RWPE2 (cell line): ENCODE data around the gene EYA4.

Experiments
- ATAC-seq: fragments of 200-7000 bp; cut with Tn5 transposase; 3 replicates; pipeline ENCODE4 v1.9.1; 2021; ENCODE audit warnings: low read depth
- DNase-seq: peaks from one replicate; pipeline ENCODE4 v3.0.0-alpha.2; 2020; ENCODE audit warnings: low spot score
- H3K27ac ChIP-seq: fragments of 450-650 bp; 2 replicates; pipeline ENCODE4 v1.5.1; 2017; ENCODE audit warnings: mild to moderate bottlenecking; ENCODE audit not compliant: poor library complexity, severe bottlenecking
- H3K27me3 ChIP-seq: fragments of 250-450 bp; sonication (Bioruptor Pico); 2 replicates; pipeline ENCODE4 v1.5.1; 2021; ENCODE audit warnings: mild to moderate bottlenecking, moderate library complexity; ENCODE audit not compliant: insufficient read depth, poor library complexity, severe bottlenecking
- H3K36me3 ChIP-seq: fragments of 250-450 bp; sonication (Bioruptor Pico); 2 replicates; pipeline ENCODE4 v1.5.1; 2020; ENCODE audit warnings: low read depth, mild to moderate bottlenecking, moderate library complexity
- H3K4me1 ChIP-seq: fragments of 250-450 bp; sonication (Bioruptor Pico); 2 replicates; pipeline ENCODE4 v1.5.1; 2021; ENCODE audit warnings: mild to moderate bottlenecking, moderate library complexity; ENCODE audit not compliant: insufficient read depth, poor library complexity, severe bottlenecking
- H3K4me3 ChIP-seq: fragments of 250-450 bp; sonication (Bioruptor Pico); 2 replicates; pipeline ENCODE4 v1.5.1; 2021; ENCODE audit warnings: mild to moderate bottlenecking, moderate library complexity; ENCODE audit not compliant: severe bottlenecking
- H3K9me3 ChIP-seq: fragments of 250-450 bp; sonication (Bioruptor Pico); 2 replicates; pipeline ENCODE4 v1.5.1; 2021; ENCODE audit warnings: mild to moderate bottlenecking, moderate library complexity; ENCODE audit not compliant: severe bottlenecking
- TF ChIP-seq, protein P1 (sequence below): fragments of 450-650 bp; IDR thresholded peaks from one replicate; pipeline ENCODE4 v1.5.1; 2017; ENCODE audit warnings: mild to moderate bottlenecking, moderate library complexity; ENCODE audit not compliant: poor library complexity, severe bottlenecking

EYA4 gene

DNA sequence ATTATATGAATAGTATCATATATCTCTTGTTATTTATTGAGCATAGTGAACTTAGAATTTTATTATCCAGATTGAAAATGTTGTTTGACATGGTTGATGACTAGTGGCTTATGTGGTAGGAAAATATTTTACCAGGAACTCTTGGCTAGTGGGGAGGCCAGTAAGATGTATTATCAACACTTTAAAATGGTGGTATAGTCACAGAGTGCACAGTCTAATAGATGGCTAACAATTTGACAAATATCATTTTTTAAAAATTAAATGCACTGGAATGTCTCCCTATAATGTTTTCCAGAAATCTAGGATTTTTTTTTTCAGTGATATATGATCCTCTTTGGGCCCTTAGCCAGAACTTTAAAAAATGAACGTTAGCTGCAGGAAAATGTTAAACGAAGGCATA lies 26.9 kb upstream of the EYA4 start:
- no peaks in the 10 kb centered on the region for H3K9me3 ChIP-seq
- H3K4me3 ChIP-seq, result no peak overlapping the region
- no peaks in the 10 kb centered on the region for H3K36me3 ChIP-seq
- TF ChIP-seq, protein P1, sequence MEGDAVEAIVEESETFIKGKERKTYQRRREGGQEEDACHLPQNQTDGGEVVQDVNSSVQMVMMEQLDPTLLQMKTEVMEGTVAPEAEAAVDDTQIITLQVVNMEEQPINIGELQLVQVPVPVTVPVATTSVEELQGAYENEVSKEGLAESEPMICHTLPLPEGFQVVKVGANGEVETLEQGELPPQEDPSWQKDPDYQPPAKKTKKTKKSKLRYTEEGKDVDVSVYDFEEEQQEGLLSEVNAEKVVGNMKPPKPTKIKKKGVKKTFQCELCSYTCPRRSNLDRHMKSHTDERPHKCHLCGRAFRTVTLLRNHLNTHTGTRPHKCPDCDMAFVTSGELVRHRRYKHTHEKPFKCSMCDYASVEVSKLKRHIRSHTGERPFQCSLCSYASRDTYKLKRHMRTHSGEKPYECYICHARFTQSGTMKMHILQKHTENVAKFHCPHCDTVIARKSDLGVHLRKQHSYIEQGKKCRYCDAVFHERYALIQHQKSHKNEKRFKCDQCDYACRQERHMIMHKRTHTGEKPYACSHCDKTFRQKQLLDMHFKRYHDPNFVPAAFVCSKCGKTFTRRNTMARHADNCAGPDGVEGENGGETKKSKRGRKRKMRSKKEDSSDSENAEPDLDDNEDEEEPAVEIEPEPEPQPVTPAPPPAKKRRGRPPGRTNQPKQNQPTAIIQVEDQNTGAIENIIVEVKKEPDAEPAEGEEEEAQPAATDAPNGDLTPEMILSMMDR, result no peak
- H3K4me1 ChIP-seq, result no peaks in the 10 kb centered on the region
- ATAC-seq (no peak), DNase-seq (no peak)
- H3K27ac ChIP-seq, result no peak overlapping the region
- no peaks in the 10 kb centered on the region for H3K27me3 ChIP-seq

DNA sequence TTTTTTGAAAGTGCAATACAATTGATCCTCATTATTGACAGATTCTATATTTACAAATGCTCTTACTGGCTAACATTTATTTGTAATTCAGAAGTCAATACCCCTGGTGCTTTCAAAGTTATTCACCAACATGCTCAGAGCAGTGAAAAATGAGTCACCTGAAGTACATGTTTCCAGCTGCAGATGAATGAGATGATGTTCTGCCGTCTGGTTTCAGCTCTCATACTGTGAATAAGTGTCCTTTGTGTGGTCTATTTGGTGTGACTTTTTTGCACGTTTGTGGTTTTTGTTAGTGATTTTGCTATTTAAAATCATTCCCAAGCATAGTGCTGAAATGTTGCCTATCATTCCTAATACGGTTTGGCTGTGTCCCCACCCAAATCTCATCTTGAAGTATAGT lies 22.3 kb upstream of the EYA4 start:
- ATAC-seq, result no peak
- Histone ChIP-seq H3K4me1 (no peaks in the 10 kb centered on the region), H3K27me3 (no peaks in the 10 kb centered on the region), H3K9me3 (no peaks in the 10 kb centered on the region), H3K36me3 (no peaks in the 10 kb centered on the region), H3K27ac (no peak overlapping the region), H3K4me3 (no peak overlapping the region)
- TF ChIP-seq, protein P1, result no peak
- no peak for DNase-seq

DNA sequence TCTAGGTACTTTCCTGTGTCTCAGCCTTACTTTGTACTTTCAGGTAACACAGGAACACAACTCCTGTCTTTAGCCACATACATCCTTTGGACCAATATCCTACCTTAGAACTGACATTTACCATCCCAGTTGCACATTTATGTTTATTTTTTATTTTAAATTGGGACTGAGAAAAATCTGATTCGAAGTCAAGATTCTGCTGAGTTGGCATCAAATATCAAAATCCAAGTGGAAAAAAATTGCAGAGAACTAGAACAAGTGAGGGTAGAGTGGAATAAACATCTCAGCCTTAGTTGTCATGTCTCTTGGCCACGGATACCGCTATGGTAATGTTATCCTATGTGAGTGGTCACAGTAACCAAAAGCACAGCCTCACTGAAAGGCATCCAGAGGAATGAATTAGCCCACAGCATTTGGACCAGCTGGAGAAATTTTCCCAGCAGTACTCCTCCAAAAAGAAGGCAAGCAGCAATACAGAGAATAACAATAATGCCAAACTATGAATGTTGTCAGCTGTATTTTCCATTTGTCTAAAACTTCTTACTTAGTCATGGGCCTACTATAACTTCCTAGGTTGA lies 17.6 kb upstream of the EYA4 start:
- Histone ChIP-seq H3K4me1 (no peaks in the 10 kb centered on the region), H3K27ac (no peak overlapping the region), H3K9me3 (no peaks in the 10 kb centered on the region), H3K27me3 (no peaks in the 10 kb centered on the region), H3K4me3 (no peak overlapping the region), H3K36me3 (no peaks in the 10 kb centered on the region)
- ATAC-seq (no peak), DNase-seq (no peak)
- TF ChIP-seq, protein P1, result no peak

DNA sequence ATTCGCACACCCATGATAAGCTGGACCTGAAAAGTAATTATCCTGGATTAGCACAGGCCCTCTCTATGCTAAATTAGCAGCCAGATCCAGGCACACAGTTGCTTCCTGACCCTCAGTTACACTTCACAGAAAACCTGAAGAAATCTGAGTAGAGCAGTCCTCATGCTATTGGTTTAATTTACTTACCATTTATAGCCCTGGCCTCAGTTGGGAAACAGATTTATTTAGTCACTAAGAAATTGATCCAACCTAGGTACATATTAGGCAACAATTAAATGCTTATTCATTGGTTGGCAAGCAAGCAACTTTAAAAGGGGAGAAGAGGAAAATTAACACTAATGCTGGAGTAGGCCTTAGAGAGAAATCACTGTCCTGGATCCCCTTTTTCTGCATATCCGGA lies 15.6 kb upstream of the EYA4 start:
- Histone ChIP-seq H3K36me3 (no peaks in the 10 kb centered on the region), H3K27me3 (no peaks in the 10 kb centered on the region), H3K27ac (no peak overlapping the region), H3K4me3 (no peak overlapping the region), H3K4me1 (no peaks in the 10 kb centered on the region), H3K9me3 (no peaks in the 10 kb centered on the region)
- DNase-seq (no peak), ATAC-seq (no peak)
- TF ChIP-seq, protein P1, result no peak

DNA sequence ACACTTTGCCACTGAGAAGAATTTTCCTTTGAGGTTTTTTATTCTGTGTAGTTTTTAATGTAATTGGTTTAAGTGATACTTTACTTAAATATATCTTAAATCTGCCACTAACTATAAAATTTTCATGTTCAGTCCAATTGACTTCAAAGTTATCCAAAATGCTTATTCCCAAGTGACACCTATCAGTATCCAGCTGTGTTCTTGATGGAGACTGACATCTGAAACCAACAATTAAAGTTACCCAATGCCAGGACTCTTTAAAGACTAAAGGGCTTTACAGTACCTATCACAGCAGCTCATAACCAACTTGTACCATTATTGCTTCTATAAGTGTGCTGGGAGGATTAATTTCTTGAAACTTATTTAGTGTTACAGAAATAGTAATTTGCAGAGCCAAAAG lies 13.8 kb upstream of the EYA4 start:
- Histone ChIP-seq H3K27ac (no peak overlapping the region), H3K36me3 (no peaks in the 10 kb centered on the region), H3K4me1 (no peaks in the 10 kb centered on the region), H3K9me3 (no peaks in the 10 kb centered on the region), H3K4me3 (no peak overlapping the region), H3K27me3 (no peaks in the 10 kb centered on the region)
- ATAC-seq (no peak), DNase-seq (no peak)
- TF ChIP-seq, protein P1, result no peak
